Lower leg skin (tissue), 4 donors: ENCODE results near the gene SERINC3. TPM values are rescaled to one million over a fixed set of nuclear protein-coding genes. Genes with fewer than 3 reads are reported as not detected.

Experiments
- DNase-seq, 2 donors: peaks; one replicate each; pipeline ENCODE4 v3.0.0-alpha.2; 2019; ENCODE audit warnings: low spot score in 2 of 2
- H3K4me3 ChIP-seq: fragments of 200-600 bp; sonication (generic); 2 replicates; pipeline ENCODE4 v1.5.1; 2017; ENCODE audit warnings: mild to moderate bottlenecking, low read depth; ENCODE audit not compliant: poor library complexity, severe bottlenecking
- CTCF ChIP-seq, 3 donors: fragments of 450-650 bp; IDR thresholded peaks; one replicate each; pipeline ENCODE4 v1.5.1; 2016; ENCODE audit warnings: antibody characterized with exemption in 3 of 3, mild to moderate bottlenecking in 3 of 3, moderate library complexity in 2 of 3
- POLR2A ChIP-seq, 2 donors: fragments of 450-650 bp; IDR thresholded peaks; one replicate each; pipeline ENCODE4 v1.6.1; 2016 to 2017; ENCODE audit warnings: antibody characterized with exemption in 2 of 2, mild to moderate bottlenecking in 1 of 2, moderate library complexity in 1 of 2
- WGBS, 2 donors: methylation state at CpG; one replicate each; pipeline ENCODE4 v1.1.5; 2018; 5-methylcytosine and 5-hydroxymethylcytosine counted together
- intact Hi-C: fragments of 100-400 bp; cut with DNase I; formaldehyde crosslinking; loops from one replicate; pipeline ENCODE4 v1.15.0; 2023; ENCODE audit warnings: low total_unique reads
- total RNA-seq, 4 donors: library from RNA; depleted of rRNA; stranded (reverse); fragments of >200 nt; gene quantifications; one replicate each; pipeline ENCODE4 v1.1.0, GENCODE V29; 2016

Gene SERINC3
- 100 to 1,000 TPM; 102 to 142 (median 124) TPM for total RNA-seq

DNA sequence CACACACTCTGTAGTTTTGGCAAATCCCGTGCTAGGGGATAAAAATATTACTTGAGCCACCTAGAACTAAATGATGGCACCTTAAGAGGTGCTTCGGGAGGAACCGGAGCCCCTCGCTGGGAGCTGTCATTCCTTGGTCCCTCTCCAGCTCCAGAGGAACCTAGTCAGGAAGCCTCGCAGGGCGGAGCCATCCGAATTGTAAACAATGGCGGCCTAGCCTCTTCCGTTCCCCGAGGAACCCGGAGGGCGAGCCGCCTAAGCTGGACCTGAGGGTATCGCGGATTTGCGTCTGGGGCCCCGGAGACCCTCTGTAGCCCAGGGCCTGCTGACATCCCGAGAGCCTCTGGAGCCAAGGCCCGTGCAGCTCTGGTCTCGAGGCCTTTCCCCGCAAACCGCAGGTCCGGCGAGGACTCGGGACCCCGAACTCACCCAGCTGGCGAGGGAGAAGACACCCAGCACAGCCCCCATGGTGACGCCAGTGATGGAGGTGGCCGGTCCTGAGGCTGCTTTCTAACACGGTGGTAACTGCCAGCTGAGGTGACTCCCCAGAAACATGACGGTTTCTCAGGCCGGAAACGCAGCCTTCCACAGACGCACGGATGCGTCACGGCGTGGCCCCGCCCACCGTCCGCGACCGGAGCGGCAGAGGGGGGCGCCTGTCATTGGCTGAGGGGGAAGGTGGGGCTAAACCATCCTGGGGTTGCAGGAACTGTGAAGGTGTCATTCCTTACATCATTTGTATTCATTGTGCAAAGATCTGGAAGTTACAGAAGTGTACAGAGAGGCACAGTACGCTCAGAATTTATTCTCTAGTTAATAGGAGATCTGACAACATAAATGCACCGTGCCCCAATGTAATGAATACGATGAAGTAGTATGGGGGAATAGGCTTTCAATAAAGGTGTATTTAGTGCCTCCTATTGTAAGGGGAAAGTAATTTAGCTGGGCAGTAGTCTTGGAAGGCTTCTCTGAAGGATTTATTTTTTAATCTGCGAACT is at the start of gene SERINC3:
SERINC3 (minus strand) TSS at position 587 of the 998 bp plus-strand sequence; CDS start at position 468, 119 bp downstream.
- intact Hi-C loops = no loop called here
- peak within 1 kb of the TSS; percentile 98 for H3K4me3 ChIP-seq
- 0% methylated on average over 27 to 36 of the region's 49 CpGs for WGBS, 2 donors
- TF ChIP-seq CTCF (IDR thresholded peaks at IDR 0.05) (no peak), POLR2A (IDR thresholded peaks at IDR 0.05) (peak in 1 of 2 donors; percentile 82)
- peak; percentile 95 to 99 for DNase-seq

- WGBS, 2 donors = 73 to 77% methylated on average over 6 of the region's 6 CpGs
- TF ChIP-seq CTCF (IDR thresholded peaks at IDR 0.05) (no peak), POLR2A (IDR thresholded peaks at IDR 0.05) (no peak)
- intact Hi-C loops = no loop called here
- DNase-seq = no peak
- no peak overlapping the region for H3K4me3 ChIP-seq
Observed at GRCh38 chr20:44571362-44571988, 49.6 kb upstream of the SERINC3 start.

- H3K4me3 ChIP-seq = no peak overlapping the region
- 97 to 100% methylated on average over 1 of the region's 1 CpG for WGBS, 2 donors
- intact Hi-C loops = no loop called here
- TF ChIP-seq CTCF (IDR thresholded peaks at IDR 0.05) = no peak
- TF ChIP-seq POLR2A (IDR thresholded peaks at IDR 0.05) = no peak
- no peak for DNase-seq
Observed at GRCh38 chr20:44570367-44570766, 48.5 kb upstream of the SERINC3 start.

- DNase-seq = no peak
- TF ChIP-seq CTCF (IDR thresholded peaks at IDR 0.05) (no peak), POLR2A (IDR thresholded peaks at IDR 0.05) (no peak)
- intact Hi-C loops = no loop called here
- no peak overlapping the region for H3K4me3 ChIP-seq
Observed at GRCh38 chr20:44566811-44567210, 44.9 kb upstream of the SERINC3 start.

DNA sequence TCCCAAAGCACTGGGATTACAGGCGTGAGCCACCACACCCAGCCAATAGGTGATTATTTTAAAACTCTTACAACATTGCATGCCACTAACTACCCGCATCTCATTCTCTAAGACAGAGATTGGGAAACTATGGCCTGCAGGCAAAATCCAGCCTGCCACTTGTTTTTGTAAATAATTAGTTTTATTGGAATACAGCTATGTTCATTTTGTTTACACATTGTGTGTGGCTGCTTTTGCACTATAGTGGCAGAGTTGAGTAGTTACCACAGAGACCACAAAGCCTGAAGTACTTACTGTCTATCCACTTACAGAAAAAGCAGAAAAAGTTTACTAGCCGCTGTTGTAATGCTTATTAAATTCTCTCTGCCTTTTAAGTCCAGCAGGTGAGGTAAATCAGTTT is 44.1 kb upstream of the SERINC3 start:
- intact Hi-C loops = no loop called here
- no peak for DNase-seq

More for the DNA sequence above, 44.1 kb upstream of the SERINC3 start:
- WGBS, 2 donors = 65 to 80% methylated on average over 3 of the region's 3 CpGs
- TF ChIP-seq CTCF (IDR thresholded peaks at IDR 0.05) (no peak), POLR2A (IDR thresholded peaks at IDR 0.05) (no peak)
- no peak overlapping the region for H3K4me3 ChIP-seq
